CD4-positive, alpha-beta T cell treated with Interleukin-21 for 1 hour (primary cell): ENCODE data around the gene TMEM204.

Experiments
- DNase-seq: peaks from one replicate; pipeline ENCODE4 v3.0.0-alpha.2; 2020

The TMEM204 gene

GRCh38 chr16:1539720-1540555 lies 6.5 kb downstream of the TMEM204 start:
- no peak for DNase-seq

- DNase-seq: no peak
These were observed 7.0 kb downstream of the TMEM204 start for GRCh38 chr16:1540556-1540855.

GRCh38 chr16:1541293-1542165 lies 8.1 kb downstream of the TMEM204 start:
- no peak for DNase-seq

- no peak for DNase-seq
These were observed 8.7 kb downstream of the TMEM204 start for GRCh38 chr16:1542166-1542500.

GRCh38 chr16:1542533-1542932 lies 9.1 kb downstream of the TMEM204 start:
- no peak for DNase-seq

GRCh38 chr16:1543085-1543896 lies 9.8 kb downstream of the TMEM204 start:
- DNase-seq: peak; percentile 42

- DNase-seq: no peak
These were observed 11.9 kb downstream of the TMEM204 start for GRCh38 chr16:1545044-1546040.

GRCh38 chr16:1546430-1546829 lies 13.0 kb downstream of the TMEM204 start:
- no peak for DNase-seq

- DNase-seq: no peak
These were observed 14.8 kb downstream of the TMEM204 start for GRCh38 chr16:1548233-1548632.

GRCh38 chr16:1548727-1549126 lies 15.3 kb downstream of the TMEM204 start:
- no peak for DNase-seq

- no peak for DNase-seq
These were observed 16.6 kb downstream of the TMEM204 start for GRCh38 chr16:1550069-1550468.

GRCh38 chr16:1550696-1551095 lies 17.2 kb downstream of the TMEM204 start:
- no peak for DNase-seq

- no peak for DNase-seq
These were observed 17.7 kb downstream of the TMEM204 start for GRCh38 chr16:1551166-1551565.

- no peak for DNase-seq
These were observed 18.7 kb downstream of the TMEM204 start for GRCh38 chr16:1552129-1552528.

- no peak for DNase-seq
These were observed 20.7 kb downstream of the TMEM204 start for GRCh38 chr16:1553946-1554825.

- no peak for DNase-seq
These were observed 21.5 kb downstream of the TMEM204 start for GRCh38 chr16:1554826-1555445.

GRCh38 chr16:1556254-1556653 lies 22.8 kb downstream of the TMEM204 start:
- DNase-seq: no peak

GRCh38 chr16:1557074-1557473 lies 23.6 kb downstream of the TMEM204 start:
- DNase-seq: no peak

GRCh38 chr16:1557576-1557975 lies 24.1 kb downstream of the TMEM204 start:
- no peak for DNase-seq

- DNase-seq: peak; percentile 49
These were observed 26.0 kb downstream of the TMEM204 start for GRCh38 chr16:1559446-1559975.
